Testis (tissue), 5 donors: Measurements from ENCODE around the gene SELENOI. TPM values are rescaled to one million over a fixed set of nuclear protein-coding genes. Genes with fewer than 3 reads are reported as not detected.

ENCODE experiments used
- DNase-seq: peaks from one replicate; pipeline ENCODE4 v3.0.0-alpha.2; 2019
- H3K27ac ChIP-seq, 2 donors: fragments of 200-600 bp; sonication (generic); one replicate each; pipeline ENCODE4 v1.5.1; 2019
- H3K27me3 ChIP-seq: fragments of 200-600 bp; sonication (generic); one replicate; pipeline ENCODE4 v1.5.1; 2019
- H3K36me3 ChIP-seq: fragments of 200-600 bp; sonication (generic); one replicate; pipeline ENCODE4 v1.5.1; 2017; ENCODE audit warnings: low read depth; ENCODE audit errors: missing control alignments
- H3K4me1 ChIP-seq: fragments of 200-600 bp; sonication (generic); one replicate; pipeline ENCODE4 v1.5.1; 2019
- H3K4me3 ChIP-seq, 2 donors: fragments of 200-600 bp; sonication (generic); one replicate each; pipeline ENCODE4 v1.5.1; 2017 to 2019
- H3K9me3 ChIP-seq: fragments of 200-600 bp; sonication (generic); one replicate; pipeline ENCODE4 v1.5.1; 2017
- POLR2A ChIP-seq: fragments of 450-650 bp; IDR thresholded peaks from one replicate; pipeline ENCODE4 v1.6.1; 2017; ENCODE audit warnings: antibody characterized with exemption, mild to moderate bottlenecking, moderate library complexity
- WGBS, 2 donors: methylation state at CpG; one replicate each; pipeline ENCODE4 v1.1.5; 2018; 5-methylcytosine and 5-hydroxymethylcytosine counted together
- intact Hi-C: fragments of 100-400 bp; cut with DNase I; formaldehyde crosslinking; loops from one replicate; pipeline ENCODE4 v1.15.1; 2023; ENCODE audit warnings: low total_unique reads
- long read RNA-seq, 2 donors: transcript quantifications; one replicate each; lab custom pipeline, GENCODE V29; 2026
- polyA plus RNA-seq: library from polyadenylated mRNA; stranded (reverse); fragments of 350-450 nt; fragmentation: Illumina TruSeq; extraction: RNeasy Lipid Tissue Mini Kit (QIAGEN cat#74804); gene quantifications from one replicate; pipeline ENCODE4 v1.2.3, GENCODE V29; 2014; ENCODE audit warnings: low read depth, low replicate concordance; ENCODE audit not compliant: insufficient read depth
- total RNA-seq, 2 donors: library from RNA; depleted of rRNA; stranded (reverse); fragments of >200 nt; gene quantifications; one replicate each; pipeline ENCODE4 v1.2.3, GENCODE V29; 2016
- TF ChIP-seq, protein P1 (sequence below), 3 experiments: fragments of 450-650 bp in 2 of 3; fragments of 200-600 bp in 1 of 3; sonication (generic) in 1 of 3; IDR thresholded peaks; one replicate each; pipeline ENCODE4 v1.5.1; 2016 to 2019; ENCODE audit warnings: antibody characterized with exemption in 3 of 3, mild to moderate bottlenecking in 2 of 3, moderate library complexity in 1 of 3

Gene SELENOI, protein sequence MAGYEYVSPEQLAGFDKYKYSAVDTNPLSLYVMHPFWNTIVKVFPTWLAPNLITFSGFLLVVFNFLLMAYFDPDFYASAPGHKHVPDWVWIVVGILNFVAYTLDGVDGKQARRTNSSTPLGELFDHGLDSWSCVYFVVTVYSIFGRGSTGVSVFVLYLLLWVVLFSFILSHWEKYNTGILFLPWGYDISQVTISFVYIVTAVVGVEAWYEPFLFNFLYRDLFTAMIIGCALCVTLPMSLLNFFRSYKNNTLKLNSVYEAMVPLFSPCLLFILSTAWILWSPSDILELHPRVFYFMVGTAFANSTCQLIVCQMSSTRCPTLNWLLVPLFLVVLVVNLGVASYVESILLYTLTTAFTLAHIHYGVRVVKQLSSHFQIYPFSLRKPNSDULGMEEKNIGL
- total RNA-seq (10 to 100 TPM; 23.8 to 26.7 TPM), polyA plus RNA-seq (8.7 TPM)
- long read RNA-seq, donor 1, full-length matches to known transcripts: 1 of 1 reads
- long read RNA-seq, donor 1, partial matches to known transcripts: 0 of 1 reads
- long read RNA-seq, donor 1, other reads (novel, unspliced or antisense): 0 of 1 reads
- long read RNA-seq, donor 2, full-length matches to known transcripts: 2 of 2 reads
- long read RNA-seq, donor 2, partial matches to known transcripts: 0 of 2 reads
- long read RNA-seq, donor 2, other reads (novel, unspliced or antisense): 0 of 2 reads

DNA sequence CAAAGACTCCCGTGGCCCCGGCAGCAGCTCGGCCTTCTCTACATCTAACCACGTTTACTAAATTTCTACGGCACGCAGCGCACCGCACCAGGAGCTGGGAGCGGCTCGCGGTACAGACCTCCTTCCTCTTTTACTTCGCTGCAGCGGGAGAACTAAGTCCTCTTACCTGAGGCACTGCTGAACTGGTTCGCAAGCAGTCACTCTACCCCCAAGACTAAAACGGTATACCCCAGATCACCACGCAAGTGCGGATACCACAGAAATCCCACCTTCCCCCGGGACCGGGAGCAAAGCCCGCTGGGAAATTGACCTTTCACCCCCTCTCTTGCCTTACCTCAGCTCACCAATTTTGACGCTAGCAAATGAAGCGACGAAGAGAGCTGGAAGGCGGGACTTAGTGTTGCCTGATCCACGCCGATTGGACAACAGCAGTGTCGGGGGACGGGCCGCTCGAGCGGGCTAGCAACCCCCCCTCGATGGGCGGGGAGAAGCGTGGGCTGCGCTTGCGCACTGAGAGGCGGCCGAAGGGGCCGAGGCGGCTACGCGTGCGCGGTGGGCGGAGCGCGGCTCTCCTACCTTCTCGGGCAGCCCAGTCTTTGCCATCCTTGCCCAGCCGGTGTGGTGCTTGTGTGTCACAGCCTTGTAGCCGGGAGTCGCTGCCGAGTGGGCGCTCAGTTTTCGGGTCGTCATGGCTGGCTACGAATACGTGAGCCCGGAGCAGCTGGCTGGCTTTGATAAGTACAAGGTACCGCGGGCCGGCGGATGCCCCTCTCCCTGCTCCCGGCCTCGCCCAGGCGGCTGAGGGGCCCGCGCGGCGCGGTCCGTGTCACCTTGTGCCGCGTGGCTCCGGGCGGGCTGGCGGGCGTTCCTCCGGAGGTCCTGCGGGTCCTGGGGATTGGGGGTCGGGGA lies at the start of gene SELENOI:
Gene SELENOI, plus strand, starts transcription at position 599 of the 909 bp plus-strand sequence. Its CDS starts 90 bp downstream, at position 689.
- intact Hi-C loops: no loop called here
- Histone ChIP-seq H3K4me3 (peak within 1 kb of the TSS; percentile 59 to 82), H3K27ac (peak within 1 kb of the TSS; percentile 95), H3K36me3 (no peaks in the 10 kb centered on the region), H3K27me3 (no peaks in the 10 kb centered on the region), H3K9me3 (no peaks in the 10 kb centered on the region), H3K4me1 (peaks cover 9% of the 10 kb centered on the region)
- peak; percentile 57 for TF ChIP-seq POLR2A
- TF ChIP-seq, protein P1, sequence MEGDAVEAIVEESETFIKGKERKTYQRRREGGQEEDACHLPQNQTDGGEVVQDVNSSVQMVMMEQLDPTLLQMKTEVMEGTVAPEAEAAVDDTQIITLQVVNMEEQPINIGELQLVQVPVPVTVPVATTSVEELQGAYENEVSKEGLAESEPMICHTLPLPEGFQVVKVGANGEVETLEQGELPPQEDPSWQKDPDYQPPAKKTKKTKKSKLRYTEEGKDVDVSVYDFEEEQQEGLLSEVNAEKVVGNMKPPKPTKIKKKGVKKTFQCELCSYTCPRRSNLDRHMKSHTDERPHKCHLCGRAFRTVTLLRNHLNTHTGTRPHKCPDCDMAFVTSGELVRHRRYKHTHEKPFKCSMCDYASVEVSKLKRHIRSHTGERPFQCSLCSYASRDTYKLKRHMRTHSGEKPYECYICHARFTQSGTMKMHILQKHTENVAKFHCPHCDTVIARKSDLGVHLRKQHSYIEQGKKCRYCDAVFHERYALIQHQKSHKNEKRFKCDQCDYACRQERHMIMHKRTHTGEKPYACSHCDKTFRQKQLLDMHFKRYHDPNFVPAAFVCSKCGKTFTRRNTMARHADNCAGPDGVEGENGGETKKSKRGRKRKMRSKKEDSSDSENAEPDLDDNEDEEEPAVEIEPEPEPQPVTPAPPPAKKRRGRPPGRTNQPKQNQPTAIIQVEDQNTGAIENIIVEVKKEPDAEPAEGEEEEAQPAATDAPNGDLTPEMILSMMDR (IDR thresholded peaks at IDR 0.05): no peak
- WGBS, 2 donors: 1% methylated on average over 30 to 65 of the region's 80 CpGs
- DNase-seq: peak; percentile 99

DNA sequence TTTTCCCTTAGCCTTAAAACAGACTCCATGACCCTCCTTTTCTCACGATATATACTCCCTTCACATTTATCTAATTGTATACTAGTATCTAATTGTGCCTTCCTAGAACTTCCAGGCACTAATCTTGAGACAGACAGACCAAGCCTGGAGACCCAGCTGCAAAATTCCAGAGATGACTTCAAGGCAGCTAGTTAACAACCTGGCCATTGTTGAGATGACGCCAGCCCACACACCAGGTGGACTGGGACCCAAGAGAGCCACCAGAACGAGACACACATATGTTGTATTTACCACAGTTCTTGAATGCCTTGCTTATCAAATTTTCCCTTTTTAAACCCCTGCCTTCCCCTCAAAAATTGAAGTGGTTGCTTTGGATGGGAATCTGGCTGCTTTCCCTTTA lies 48.9 kb upstream of the SELENOI start:
- intact Hi-C loops: no loop called here
- DNase-seq: no peak

DNA sequence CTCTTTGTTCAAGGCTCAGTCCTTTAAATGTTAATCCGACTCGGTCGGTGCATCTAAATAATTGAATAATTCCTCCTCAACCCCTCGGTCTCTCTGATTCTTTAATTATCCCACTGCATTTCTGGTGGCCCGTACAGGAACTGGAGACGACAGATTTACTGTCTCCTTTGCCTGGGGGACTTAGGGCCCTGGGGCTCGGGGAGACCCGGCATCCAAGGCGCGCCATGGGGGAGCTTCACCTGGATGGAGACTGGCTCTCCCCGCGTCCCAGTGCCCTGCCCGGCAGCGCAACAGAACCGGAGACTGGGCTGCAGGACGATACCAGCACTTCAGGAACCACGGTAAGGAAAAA lies 47.7 kb upstream of the SELENOI start:
- H3K36me3 ChIP-seq: no peaks in the 10 kb centered on the region
- peaks cover 8% of the 10 kb centered on the region for H3K4me1 ChIP-seq
- H3K27me3 ChIP-seq: no peaks in the 10 kb centered on the region
- intact Hi-C loops: no loop called here
- peak overlapping the region; percentile 79 to 84 for H3K27ac ChIP-seq
- DNase-seq: no peak
- TF ChIP-seq, protein P1 (IDR thresholded peaks at IDR 0.05): no peak
- TF ChIP-seq POLR2A: no peak
- H3K9me3 ChIP-seq: no peaks in the 10 kb centered on the region
- peak overlapping the region; percentile 39 to 60 for H3K4me3 ChIP-seq
- 13 to 20% methylated on average over 17 of the region's 17 CpGs for WGBS, 2 donors

More for the DNA sequence above, 48.9 kb upstream of the SELENOI start:
- Histone ChIP-seq H3K4me3 (no peak overlapping the region), H3K27ac (no peak overlapping the region), H3K4me1 (peaks cover 8% of the 10 kb centered on the region), H3K36me3 (no peaks in the 10 kb centered on the region), H3K27me3 (no peaks in the 10 kb centered on the region), H3K9me3 (no peaks in the 10 kb centered on the region)
- no peak for TF ChIP-seq POLR2A
- TF ChIP-seq, protein P1 (IDR thresholded peaks at IDR 0.05): no peak
- 59 to 74% methylated on average over 3 of the region's 3 CpGs for WGBS, 2 donors

DNA sequence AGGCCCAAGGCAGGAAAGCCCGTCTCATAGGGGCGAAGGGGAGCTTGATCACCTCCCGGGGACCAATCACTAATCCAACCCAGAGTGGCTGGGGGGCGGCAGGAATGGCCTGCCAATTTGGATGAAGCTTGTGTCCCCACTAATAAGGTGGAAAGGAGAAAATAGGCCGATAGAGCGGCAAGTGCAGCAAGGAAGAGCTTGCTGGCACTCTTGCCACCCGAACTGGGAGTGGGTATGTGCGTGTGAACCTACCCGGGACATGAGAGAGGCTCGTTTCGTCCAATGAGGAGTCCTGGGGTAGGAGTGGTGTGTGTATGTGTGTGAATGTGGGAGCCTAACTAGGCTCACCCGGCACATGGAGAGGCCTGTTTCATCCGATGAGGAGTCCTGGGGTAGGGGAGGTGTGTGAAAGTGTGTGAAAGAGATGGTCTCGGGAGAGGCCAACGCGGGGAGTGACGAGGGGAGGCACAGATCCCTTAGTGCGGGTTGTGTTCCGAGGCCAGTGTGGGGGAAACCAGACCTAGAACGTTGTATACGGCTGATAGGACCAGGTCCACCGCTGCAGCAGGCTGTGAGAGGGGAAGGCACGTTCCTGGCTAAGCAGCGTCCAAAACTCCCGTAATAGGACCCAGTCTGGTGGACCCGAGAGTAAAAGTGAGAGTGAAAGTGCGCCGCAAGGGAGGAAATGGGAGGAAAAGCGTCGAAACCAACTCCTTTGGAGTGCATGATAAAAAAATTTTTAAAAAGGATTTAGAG lies 47.1 kb upstream of the SELENOI start:
- TF ChIP-seq, protein P1 (IDR thresholded peaks at IDR 0.05): no peak
- no peak for TF ChIP-seq POLR2A
- no peaks in the 10 kb centered on the region for H3K27me3 ChIP-seq
- intact Hi-C loops: no loop called here
- WGBS, 2 donors: 2% methylated on average over 30 of the region's 30 CpGs
- H3K9me3 ChIP-seq: no peaks in the 10 kb centered on the region
- DNase-seq: peak; percentile 46
- H3K4me3 ChIP-seq: peak overlapping the region; percentile 39 to 60
- peak overlapping the region; percentile 79 to 84 for H3K27ac ChIP-seq
- H3K36me3 ChIP-seq: no peaks in the 10 kb centered on the region
- peaks cover 8% of the 10 kb centered on the region for H3K4me1 ChIP-seq
